Lower leg skin (tissue), 3 donors: ENCODE results near the gene STAU1.

Experiments used
- CTCF ChIP-seq, 3 donors: fragments of 450-650 bp; IDR thresholded peaks; one replicate each; pipeline ENCODE4 v1.5.1; 2016; ENCODE audit warnings: antibody characterized with exemption in 3 of 3, mild to moderate bottlenecking in 3 of 3, moderate library complexity in 2 of 3
- POLR2A ChIP-seq, 2 donors: fragments of 450-650 bp; IDR thresholded peaks; one replicate each; pipeline ENCODE4 v1.6.1; 2016 to 2017; ENCODE audit warnings: antibody characterized with exemption in 2 of 2, mild to moderate bottlenecking in 1 of 2, moderate library complexity in 1 of 2

GRCh38 chr20:49098136-49098535 is 90.0 kb downstream of the STAU1 start:
- TF ChIP-seq POLR2A (IDR thresholded peaks at IDR 0.05) (no peak), CTCF (IDR thresholded peaks at IDR 0.05) (no peak)
